Measurements from ENCODE around the gene JADE1. TPM values are rescaled to one million over a fixed set of nuclear protein-coding genes. Genes with fewer than 3 reads are reported as not detected.

JADE1 gene
- total RNA-seq, result 6.6 and 6.8 TPM in 2 replicates

DNA sequence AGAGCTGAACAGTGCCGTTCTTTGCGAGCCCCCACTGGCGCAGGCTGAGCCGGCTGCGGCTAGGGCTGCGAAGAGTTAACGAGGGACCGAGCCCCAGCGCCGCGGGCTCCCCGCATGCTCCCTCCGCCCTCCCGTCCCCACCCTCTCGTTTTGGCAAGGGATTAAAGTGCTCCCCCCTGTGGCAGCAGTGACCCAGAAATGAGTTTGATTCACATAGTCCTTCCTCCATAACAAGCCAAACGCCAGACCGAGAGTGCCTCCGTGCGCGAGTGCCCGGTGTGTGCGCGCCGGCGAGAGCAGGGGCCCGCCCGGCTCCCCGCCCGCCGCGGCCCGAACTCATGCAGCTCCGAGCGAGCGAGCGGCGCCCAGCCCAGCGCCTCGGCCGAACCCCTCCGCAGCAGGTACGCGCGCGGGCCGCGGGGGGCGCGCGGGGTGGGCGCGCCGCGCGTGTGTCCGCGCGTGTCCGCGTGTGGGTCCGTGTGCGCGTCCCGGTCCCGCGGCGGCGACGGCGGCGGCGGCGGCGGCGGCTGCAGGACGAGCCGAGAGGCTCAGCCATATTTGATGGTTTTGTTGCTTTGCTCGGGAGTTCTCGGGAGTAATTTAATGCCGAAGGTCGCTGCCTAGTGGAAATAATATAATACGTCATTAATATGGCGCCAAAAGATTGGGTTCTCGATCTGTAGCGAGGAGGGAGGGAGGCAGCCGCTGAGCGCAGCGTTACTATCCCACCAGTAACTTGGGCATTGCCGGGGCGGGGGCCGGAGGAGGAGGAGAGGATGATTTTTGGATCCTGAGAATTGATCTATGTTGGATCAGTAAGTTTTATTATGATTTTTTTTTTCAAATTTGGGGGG is at the start of gene JADE1:
JADE1 (plus strand) TSS at position 224 of the 854 bp plus-strand sequence. CDS start 22,059 bp downstream, outside the sequence.
- Histone ChIP-seq H3K4me3 (ENCODE audit: low read depth, low read length) (peak within 1 kb of the TSS; percentile 70), H3K36me3 (ENCODE audit: control insufficient read depth, insufficient read depth, low read length) (no peaks in the 10 kb centered on the region), H3K27me3 (ENCODE audit: control insufficient read depth, insufficient read depth, low read length) (no peaks in the 10 kb centered on the region)
- no peak for FAIRE-seq
- TF ChIP-seq, protein P1, sequence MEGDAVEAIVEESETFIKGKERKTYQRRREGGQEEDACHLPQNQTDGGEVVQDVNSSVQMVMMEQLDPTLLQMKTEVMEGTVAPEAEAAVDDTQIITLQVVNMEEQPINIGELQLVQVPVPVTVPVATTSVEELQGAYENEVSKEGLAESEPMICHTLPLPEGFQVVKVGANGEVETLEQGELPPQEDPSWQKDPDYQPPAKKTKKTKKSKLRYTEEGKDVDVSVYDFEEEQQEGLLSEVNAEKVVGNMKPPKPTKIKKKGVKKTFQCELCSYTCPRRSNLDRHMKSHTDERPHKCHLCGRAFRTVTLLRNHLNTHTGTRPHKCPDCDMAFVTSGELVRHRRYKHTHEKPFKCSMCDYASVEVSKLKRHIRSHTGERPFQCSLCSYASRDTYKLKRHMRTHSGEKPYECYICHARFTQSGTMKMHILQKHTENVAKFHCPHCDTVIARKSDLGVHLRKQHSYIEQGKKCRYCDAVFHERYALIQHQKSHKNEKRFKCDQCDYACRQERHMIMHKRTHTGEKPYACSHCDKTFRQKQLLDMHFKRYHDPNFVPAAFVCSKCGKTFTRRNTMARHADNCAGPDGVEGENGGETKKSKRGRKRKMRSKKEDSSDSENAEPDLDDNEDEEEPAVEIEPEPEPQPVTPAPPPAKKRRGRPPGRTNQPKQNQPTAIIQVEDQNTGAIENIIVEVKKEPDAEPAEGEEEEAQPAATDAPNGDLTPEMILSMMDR (IDR thresholded peaks at IDR 0.05; ENCODE audit: insufficient read depth, low read length, severe bottlenecking), result peak; percentile 79
- DNase-seq (ENCODE audit: low read depth), result peak; percentile 86

DNA sequence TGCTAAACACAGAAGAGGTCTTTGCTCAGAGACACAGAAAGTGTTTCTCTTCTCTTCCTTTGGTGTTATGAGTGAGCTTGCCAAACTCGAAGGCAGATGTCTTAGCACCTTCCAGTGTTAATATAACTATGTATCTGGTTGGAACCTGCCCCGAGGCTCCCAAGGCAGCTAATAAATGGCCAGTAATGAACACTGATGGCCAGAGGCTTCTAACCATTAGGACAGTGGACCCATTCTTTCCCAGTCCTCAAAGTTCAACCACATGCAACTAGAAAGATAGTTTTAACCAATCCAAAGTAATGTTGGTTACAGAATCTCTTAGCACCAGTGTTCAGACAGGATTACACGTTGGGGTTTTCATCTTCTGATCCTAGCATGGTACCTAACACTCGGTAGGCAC is 42.7 kb upstream of the JADE1 start:
- Histone ChIP-seq H3K4me3 (ENCODE audit: low read depth, low read length) (no peak overlapping the region), H3K36me3 (ENCODE audit: control insufficient read depth, insufficient read depth, low read length) (no peaks in the 10 kb centered on the region), H3K27me3 (ENCODE audit: control insufficient read depth, insufficient read depth, low read length) (no peaks in the 10 kb centered on the region)
- DNase-seq (ENCODE audit: low read depth) (no peak), FAIRE-seq (no peak)
- TF ChIP-seq, protein P1 (IDR thresholded peaks at IDR 0.05; ENCODE audit: insufficient read depth, low read length, severe bottlenecking), result no peak

DNA sequence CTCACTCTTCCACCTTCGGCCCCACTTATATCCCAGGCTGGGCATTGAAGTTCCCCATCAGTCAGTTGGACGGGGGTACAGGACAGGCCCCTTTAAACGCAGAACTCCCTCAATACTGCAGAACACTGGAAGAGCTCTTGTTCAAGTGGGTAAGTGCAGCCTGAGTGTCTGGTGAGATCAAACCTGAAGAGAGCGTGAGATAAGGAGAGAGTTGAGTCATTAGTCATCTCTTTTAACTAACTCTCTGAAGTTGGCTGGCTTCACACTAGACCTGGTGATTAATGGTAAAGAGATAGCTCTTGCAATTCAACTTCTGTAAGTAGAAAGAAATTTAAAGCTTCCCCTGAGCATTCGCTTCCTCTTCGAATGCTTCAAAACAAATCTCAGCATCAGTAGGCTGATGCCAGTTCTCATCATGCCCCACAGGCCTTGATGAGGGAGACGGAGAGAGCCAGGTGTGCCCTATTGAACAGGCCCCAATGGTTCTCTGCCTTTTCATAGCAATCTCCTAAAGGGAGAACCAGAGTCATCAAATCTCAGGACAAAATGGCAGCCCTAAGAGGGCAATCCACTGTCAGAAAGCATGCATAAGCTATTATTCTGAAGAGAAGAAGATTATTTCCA is 41.0 kb upstream of the JADE1 start:
- peak; percentile 66 for DNase-seq (ENCODE audit: low read depth)
- H3K4me3 ChIP-seq (ENCODE audit: low read depth, low read length), result no peak overlapping the region
- TF ChIP-seq, protein P1 (IDR thresholded peaks at IDR 0.05; ENCODE audit: insufficient read depth, low read length, severe bottlenecking), result no peak
- H3K36me3 ChIP-seq (ENCODE audit: control insufficient read depth, insufficient read depth, low read length), result no peaks in the 10 kb centered on the region
- H3K27me3 ChIP-seq (ENCODE audit: control insufficient read depth, insufficient read depth, low read length), result no peaks in the 10 kb centered on the region
- FAIRE-seq, result peak; percentile 58

DNA sequence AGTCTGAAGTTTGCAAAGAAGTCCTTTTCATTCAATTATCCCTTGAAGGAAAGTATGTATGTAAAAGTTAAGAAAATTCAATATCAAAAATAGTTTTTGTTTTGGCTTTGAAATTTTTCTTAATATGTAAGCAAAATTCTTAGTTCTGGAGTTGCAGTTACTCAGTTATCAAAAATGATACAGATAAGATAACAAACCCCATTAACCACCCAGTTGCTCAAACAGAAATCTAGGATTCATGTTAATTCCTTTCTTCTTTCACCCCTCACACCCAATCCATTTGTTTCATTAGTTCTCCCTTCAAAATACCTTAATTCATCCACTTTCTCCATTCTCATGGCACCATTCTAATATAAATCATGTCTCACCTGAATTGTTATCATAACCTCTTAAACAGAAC is 40.5 kb upstream of the JADE1 start:
- no peak for DNase-seq (ENCODE audit: low read depth)
- Histone ChIP-seq H3K36me3 (ENCODE audit: control insufficient read depth, insufficient read depth, low read length) (no peaks in the 10 kb centered on the region), H3K4me3 (ENCODE audit: low read depth, low read length) (no peak overlapping the region), H3K27me3 (ENCODE audit: control insufficient read depth, insufficient read depth, low read length) (no peaks in the 10 kb centered on the region)
- TF ChIP-seq, protein P1 (IDR thresholded peaks at IDR 0.05; ENCODE audit: insufficient read depth, low read length, severe bottlenecking), result no peak
- FAIRE-seq, result no peak

DNA sequence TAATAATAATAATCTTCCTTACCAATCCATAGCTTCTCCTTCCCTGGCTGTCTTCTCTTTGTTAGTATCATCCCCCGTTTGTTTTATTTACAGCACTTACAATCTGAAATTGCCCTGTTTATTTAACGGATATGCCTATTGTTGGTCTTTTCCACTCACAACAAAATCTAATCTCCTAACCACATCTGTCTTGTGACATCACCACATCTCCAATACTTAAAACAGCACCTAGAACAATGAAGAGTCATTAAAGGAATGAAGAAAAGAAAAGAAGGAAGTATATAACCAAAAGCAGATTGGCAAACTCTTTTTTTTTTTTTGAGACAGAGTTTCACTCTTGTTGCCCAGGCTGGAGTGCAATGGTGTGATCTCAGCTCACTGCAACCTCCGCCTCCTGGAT is 38.7 kb upstream of the JADE1 start:
- DNase-seq (ENCODE audit: low read depth) (no peak), FAIRE-seq (no peak)
- TF ChIP-seq, protein P1 (IDR thresholded peaks at IDR 0.05; ENCODE audit: insufficient read depth, low read length, severe bottlenecking), result no peak
- H3K27me3 ChIP-seq (ENCODE audit: control insufficient read depth, insufficient read depth, low read length), result no peaks in the 10 kb centered on the region
- H3K36me3 ChIP-seq (ENCODE audit: control insufficient read depth, insufficient read depth, low read length), result no peaks in the 10 kb centered on the region
- no peak overlapping the region for H3K4me3 ChIP-seq (ENCODE audit: low read depth, low read length)

Measured in bronchial epithelial cell (primary cell).